ENCODE measurements around the gene DTX3. TPM values are rescaled to one million over a fixed set of nuclear protein-coding genes. Genes with fewer than 3 reads are reported as not detected.

DTX3 gene
- total and polyA plus RNA-seq, 2 of the 13 experiments (the other 11 are each of a cell fraction or from before 2014, with no cell fraction given) = 9.0 to 27.2 TPM

DNA sequence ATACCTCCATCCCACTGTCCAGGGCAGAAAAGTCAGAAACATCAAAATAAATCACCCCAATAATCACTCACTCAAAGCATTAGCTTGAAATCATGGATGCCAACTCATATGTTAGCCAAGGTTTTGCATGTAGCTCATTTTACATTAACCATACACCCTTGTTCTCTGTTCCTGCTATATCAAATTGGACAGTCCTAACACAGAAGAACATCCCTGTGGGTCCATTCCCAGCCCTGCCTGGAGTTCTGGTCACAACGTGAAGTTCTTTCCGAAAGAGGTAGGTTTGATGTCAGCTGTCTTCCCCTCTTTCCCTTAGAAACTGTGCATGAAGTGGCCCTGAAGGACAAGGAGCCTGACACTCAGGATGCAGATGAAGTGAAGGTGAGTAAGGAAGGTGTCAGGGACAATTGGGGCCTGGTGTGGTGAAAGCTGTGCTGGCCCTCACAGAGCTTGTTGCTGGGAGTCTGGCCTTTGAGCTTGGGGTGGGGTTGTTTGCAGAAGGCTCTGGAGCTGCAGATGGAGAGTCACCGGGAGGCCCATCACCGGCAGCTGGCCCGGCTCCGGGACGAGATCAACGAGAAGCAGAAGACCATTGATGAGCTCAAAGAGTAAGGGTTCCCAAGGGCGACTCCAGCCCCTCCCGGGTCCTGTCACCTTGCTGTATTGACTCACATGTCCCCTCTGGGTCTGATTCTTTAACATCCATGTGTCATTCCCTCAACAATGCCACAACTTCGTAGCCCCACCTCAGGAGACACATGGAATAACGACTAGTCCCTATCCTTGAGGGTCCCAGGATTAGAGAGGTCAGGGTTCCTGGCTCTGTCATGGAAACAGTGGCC, 28.6 kb upstream of the DTX3 start (continued):
- 0 out of 2 replicates have a peak, but pooled peaks have one; percentile 35 for TF ChIP-seq RFXAP (CRISPR knock-in tag; IDR thresholded peaks at IDR 0.05; ENCODE audit: borderline replicate concordance)
- TF ChIP-seq, protein P1, sequence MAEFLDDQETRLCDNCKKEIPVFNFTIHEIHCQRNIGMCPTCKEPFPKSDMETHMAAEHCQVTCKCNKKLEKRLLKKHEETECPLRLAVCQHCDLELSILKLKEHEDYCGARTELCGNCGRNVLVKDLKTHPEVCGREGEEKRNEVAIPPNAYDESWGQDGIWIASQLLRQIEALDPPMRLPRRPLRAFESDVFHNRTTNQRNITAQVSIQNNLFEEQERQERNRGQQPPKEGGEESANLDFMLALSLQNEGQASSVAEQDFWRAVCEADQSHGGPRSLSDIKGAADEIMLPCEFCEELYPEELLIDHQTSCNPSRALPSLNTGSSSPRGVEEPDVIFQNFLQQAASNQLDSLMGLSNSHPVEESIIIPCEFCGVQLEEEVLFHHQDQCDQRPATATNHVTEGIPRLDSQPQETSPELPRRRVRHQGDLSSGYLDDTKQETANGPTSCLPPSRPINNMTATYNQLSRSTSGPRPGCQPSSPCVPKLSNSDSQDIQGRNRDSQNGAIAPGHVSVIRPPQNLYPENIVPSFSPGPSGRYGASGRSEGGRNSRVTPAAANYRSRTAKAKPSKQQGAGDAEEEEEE (CRISPR knock-in tag; IDR thresholded peaks at IDR 0.05; ENCODE audit: borderline replicate concordance) = no peak
- TF ChIP-seq POLR2G (IDR thresholded peaks at IDR 0.05; ENCODE audit: low read depth, low read length) = peak; percentile 68
- TF ChIP-seq GZF1 (CRISPR knock-in tag; IDR thresholded peaks at IDR 0.05) = 0 out of 2 replicates have a peak, but pooled peaks have one; percentile 60
- TF ChIP-seq PAF1 (CRISPR knock-in tag; IDR thresholded peaks at IDR 0.05) = no peak
- peak; percentile 16; the same call in 1 of the 2 replicates for TF ChIP-seq STAG1 (CRISPR knock-in tag; IDR thresholded peaks at IDR 0.05)
- TF ChIP-seq RBM22 (optimal IDR thresholded peaks at IDR 0.05; ENCODE audit: low read length) = no peak
- TF ChIP-seq ZSCAN30 (CRISPR knock-in tag; IDR thresholded peaks at IDR 0.05) = no peak
- TF ChIP-seq, protein P2, sequence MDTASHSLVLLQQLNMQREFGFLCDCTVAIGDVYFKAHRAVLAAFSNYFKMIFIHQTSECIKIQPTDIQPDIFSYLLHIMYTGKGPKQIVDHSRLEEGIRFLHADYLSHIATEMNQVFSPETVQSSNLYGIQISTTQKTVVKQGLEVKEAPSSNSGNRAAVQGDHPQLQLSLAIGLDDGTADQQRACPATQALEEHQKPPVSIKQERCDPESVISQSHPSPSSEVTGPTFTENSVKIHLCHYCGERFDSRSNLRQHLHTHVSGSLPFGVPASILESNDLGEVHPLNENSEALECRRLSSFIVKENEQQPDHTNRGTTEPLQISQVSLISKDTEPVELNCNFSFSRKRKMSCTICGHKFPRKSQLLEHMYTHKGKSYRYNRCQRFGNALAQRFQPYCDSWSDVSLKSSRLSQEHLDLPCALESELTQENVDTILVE (CRISPR knock-in tag; IDR thresholded peaks at IDR 0.05) = peak; percentile 90
- no peak for TF ChIP-seq ZC3H4 (CRISPR knock-in tag; IDR thresholded peaks at IDR 0.05; ENCODE audit: borderline replicate concordance)
- no peak for TF ChIP-seq ZBTB3 (CRISPR knock-in tag; IDR thresholded peaks at IDR 0.05; ENCODE audit: borderline replicate concordance, low read depth)
- no peak for TF ChIP-seq REXO4 (CRISPR knock-in tag; IDR thresholded peaks at IDR 0.05; ENCODE audit: borderline replicate concordance)
- no peak for TF ChIP-seq ARNT (IDR thresholded peaks at IDR 0.05)
- TF ChIP-seq ZFX (CRISPR knock-in tag; IDR thresholded peaks at IDR 0.05; ENCODE audit: low read depth) = peak; percentile 94
- no peak for TF ChIP-seq ZNF180 (CRISPR knock-in tag; IDR thresholded peaks at IDR 0.05; ENCODE audit: borderline replicate concordance, low read depth)
- no peak for TF ChIP-seq ZNF367 (CRISPR knock-in tag; IDR thresholded peaks at IDR 0.05; ENCODE audit: borderline replicate concordance)
- TF ChIP-seq ATM (IDR thresholded peaks at IDR 0.05; ENCODE audit: borderline replicate concordance) = no peak
- TF ChIP-seq, protein P3, sequence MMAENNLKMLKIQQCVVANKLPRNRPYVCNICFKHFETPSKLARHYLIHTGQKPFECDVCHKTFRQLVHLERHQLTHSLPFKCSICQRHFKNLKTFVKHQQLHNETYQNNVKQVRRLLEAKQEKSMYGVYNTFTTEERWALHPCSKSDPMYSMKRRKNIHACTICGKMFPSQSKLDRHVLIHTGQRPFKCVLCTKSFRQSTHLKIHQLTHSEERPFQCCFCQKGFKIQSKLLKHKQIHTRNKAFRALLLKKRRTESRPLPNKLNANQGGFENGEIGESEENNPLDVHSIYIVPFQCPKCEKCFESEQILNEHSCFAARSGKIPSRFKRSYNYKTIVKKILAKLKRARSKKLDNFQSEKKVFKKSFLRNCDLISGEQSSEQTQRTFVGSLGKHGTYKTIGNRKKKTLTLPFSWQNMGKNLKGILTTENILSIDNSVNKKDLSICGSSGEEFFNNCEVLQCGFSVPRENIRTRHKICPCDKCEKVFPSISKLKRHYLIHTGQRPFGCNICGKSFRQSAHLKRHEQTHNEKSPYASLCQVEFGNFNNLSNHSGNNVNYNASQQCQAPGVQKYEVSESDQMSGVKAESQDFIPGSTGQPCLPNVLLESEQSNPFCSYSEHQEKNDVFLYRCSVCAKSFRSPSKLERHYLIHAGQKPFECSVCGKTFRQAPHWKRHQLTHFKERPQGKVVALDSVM (CRISPR knock-in tag; IDR thresholded peaks at IDR 0.05) = peak; percentile 58
- TF ChIP-seq HCFC1 (IDR thresholded peaks at IDR 0.05; ENCODE audit: low read depth, low read length) = no peak
- TF ChIP-seq, protein P4, sequence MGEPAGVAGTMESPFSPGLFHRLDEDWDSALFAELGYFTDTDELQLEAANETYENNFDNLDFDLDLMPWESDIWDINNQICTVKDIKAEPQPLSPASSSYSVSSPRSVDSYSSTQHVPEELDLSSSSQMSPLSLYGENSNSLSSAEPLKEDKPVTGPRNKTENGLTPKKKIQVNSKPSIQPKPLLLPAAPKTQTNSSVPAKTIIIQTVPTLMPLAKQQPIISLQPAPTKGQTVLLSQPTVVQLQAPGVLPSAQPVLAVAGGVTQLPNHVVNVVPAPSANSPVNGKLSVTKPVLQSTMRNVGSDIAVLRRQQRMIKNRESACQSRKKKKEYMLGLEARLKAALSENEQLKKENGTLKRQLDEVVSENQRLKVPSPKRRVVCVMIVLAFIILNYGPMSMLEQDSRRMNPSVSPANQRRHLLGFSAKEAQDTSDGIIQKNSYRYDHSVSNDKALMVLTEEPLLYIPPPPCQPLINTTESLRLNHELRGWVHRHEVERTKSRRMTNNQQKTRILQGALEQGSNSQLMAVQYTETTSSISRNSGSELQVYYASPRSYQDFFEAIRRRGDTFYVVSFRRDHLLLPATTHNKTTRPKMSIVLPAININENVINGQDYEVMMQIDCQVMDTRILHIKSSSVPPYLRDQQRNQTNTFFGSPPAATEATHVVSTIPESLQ (CRISPR knock-in tag; conservative IDR thresholded peaks at IDR 0.05) = 0 out of 2 replicates have a peak, but pooled peaks have one; percentile 10
- TF ChIP-seq ZNF350 (CRISPR knock-in tag; IDR thresholded peaks at IDR 0.05; ENCODE audit: borderline replicate concordance, low read depth) = peak; percentile 64; the same call in 1 of the 2 replicates
- no peak for TF ChIP-seq ZFYVE20 (CRISPR knock-in tag; IDR thresholded peaks at IDR 0.05; ENCODE audit: borderline replicate concordance, low read depth)
- peak; percentile 89 for TF ChIP-seq HOXA3 (CRISPR knock-in tag; IDR thresholded peaks at IDR 0.05)

Measured in HepG2 (cell line).